WI38 (cell line): Measurements from ENCODE around the gene TIMM29.

Experiments used
- H3K4me3 ChIP-seq: 2 replicates; pipeline ENCODE4 v1.5.1; 2011; ENCODE audit warnings: low read depth, mild to moderate bottlenecking, control low read depth, low read length
- CTCF ChIP-seq: IDR thresholded peaks from 2 replicates; pipeline ENCODE4 v1.5.1; 2012; ENCODE audit warnings: low read depth, mild to moderate bottlenecking, control low read depth, low read length

TIMM29 gene

GRCh38 chr19:10888421-10888866 is 40.2 kb upstream of the TIMM29 start:
- H3K4me3 ChIP-seq = no peak overlapping the region
- TF ChIP-seq CTCF = no peak

GRCh38 chr19:10889880-10890279 is 38.7 kb upstream of the TIMM29 start:
- no peak overlapping the region for H3K4me3 ChIP-seq
- TF ChIP-seq CTCF = no peak

GRCh38 chr19:10891405-10892086 is 37.1 kb upstream of the TIMM29 start:
- no peak for TF ChIP-seq CTCF
- no peak overlapping the region for H3K4me3 ChIP-seq

GRCh38 chr19:10892256-10892655 is 36.4 kb upstream of the TIMM29 start:
- TF ChIP-seq CTCF = no peak
- no peak overlapping the region for H3K4me3 ChIP-seq

- no peak for TF ChIP-seq CTCF
Observed at GRCh38 chr19:10894911-10895213, 33.7 kb upstream of the TIMM29 start.

GRCh38 chr19:10895363-10895762 is 33.2 kb upstream of the TIMM29 start:
- no peak for TF ChIP-seq CTCF

More at GRCh38 chr19:10894911-10895213, 33.7 kb upstream of the TIMM29 start:
- no peak overlapping the region for H3K4me3 ChIP-seq

GRCh38 chr19:10895920-10896319 is 32.7 kb upstream of the TIMM29 start:
- H3K4me3 ChIP-seq = no peak overlapping the region

More at GRCh38 chr19:10895363-10895762, 33.2 kb upstream of the TIMM29 start:
- no peak overlapping the region for H3K4me3 ChIP-seq

More at GRCh38 chr19:10895920-10896319, 32.7 kb upstream of the TIMM29 start:
- TF ChIP-seq CTCF = no peak
